Mesendoderm (in vitro differentiated cells): ENCODE measurements around the gene RAB40A.
"Not testable (repeated sequence)": the region's sequence is repeated elsewhere in the genome, so short reads cannot be mapped to it uniquely, and the experiment has no call there.

Source experiments
- DNase-seq: peaks from one replicate; pipeline ENCODE4 v3.0.0; 2013
- H2AK5ac ChIP-seq: 2 replicates; pipeline ENCODE4 v1.6.1; 2013; ENCODE audit warnings: low read length, inconsistent platforms
- H2BK120ac ChIP-seq: 2 replicates; pipeline ENCODE4 v1.6.1; 2013; ENCODE audit warnings: low read depth, mild to moderate bottlenecking, low read length, moderate library complexity, mixed read lengths
- H2BK15ac ChIP-seq: replicated peaks from 2 replicates; pipeline ENCODE4 v1.6.1; 2013; ENCODE audit warnings: low read depth, mild to moderate bottlenecking, moderate library complexity
- H2BK5ac ChIP-seq: 2 replicates; pipeline ENCODE4 v1.6.1; 2013; ENCODE audit warnings: low read length, inconsistent platforms
- H3K18ac ChIP-seq: 2 replicates; pipeline ENCODE4 v1.6.1; 2013; ENCODE audit warnings: mild to moderate bottlenecking, low read length, mixed read lengths
- H3K23ac ChIP-seq: one replicate; pipeline ENCODE4 v1.6.1; 2013; ENCODE audit warnings: low read length
- H3K27ac ChIP-seq: 2 replicates; pipeline ENCODE4 v1.5.1; 2013; ENCODE audit warnings: low read depth, mild to moderate bottlenecking, inconsistent platforms, low read length, moderate library complexity
- H3K27me3 ChIP-seq: 2 replicates; pipeline ENCODE4 v1.6.1; 2013; ENCODE audit warnings: low read length, control low read depth, mild to moderate bottlenecking, inconsistent platforms; ENCODE audit not compliant: insufficient read depth, poor library complexity
- H3K36me3 ChIP-seq: 2 replicates; pipeline ENCODE4 v1.6.1; 2013; ENCODE audit warnings: low read length, inconsistent platforms; ENCODE audit not compliant: control insufficient read depth, insufficient read depth
- H3K4ac ChIP-seq: one replicate; pipeline ENCODE4 v1.6.1; 2013; ENCODE audit warnings: low read depth, mild to moderate bottlenecking, low read length, moderate library complexity
- H3K4me1 ChIP-seq: 2 replicates; pipeline ENCODE4 v1.6.1; 2013; ENCODE audit warnings: low read depth, low read length, inconsistent platforms; ENCODE audit not compliant: control insufficient read depth
- H3K4me2 ChIP-seq: 2 replicates; pipeline ENCODE4 v1.6.1; 2013; ENCODE audit warnings: low read length
- H3K4me3 ChIP-seq: 2 replicates; pipeline ENCODE4 v1.5.1; 2013; ENCODE audit warnings: mild to moderate bottlenecking, low read length
- H3K56ac ChIP-seq: one replicate; pipeline ENCODE4 v1.6.1; 2013; ENCODE audit warnings: low read length
- H3K79me1 ChIP-seq: 2 replicates; pipeline ENCODE4 v1.6.1; 2013; ENCODE audit warnings: low read length, inconsistent platforms
- H3K79me2 ChIP-seq: 2 replicates; pipeline ENCODE4 v1.6.1; 2013; ENCODE audit warnings: mild to moderate bottlenecking, low read length; ENCODE audit not compliant: control insufficient read depth, insufficient read depth
- H3K9ac ChIP-seq: 2 replicates; pipeline ENCODE4 v1.6.1; 2013; ENCODE audit warnings: low read length, inconsistent platforms
- H4K5ac ChIP-seq: one replicate; pipeline ENCODE4 v1.6.1; 2013; ENCODE audit warnings: low read length
- H4K8ac ChIP-seq: one replicate; pipeline ENCODE4 v1.6.1; 2013; ENCODE audit warnings: low read depth, mild to moderate bottlenecking, control low read depth, low read length, moderate library complexity
- WGBS: extraction: QIAGEN DNeasy Blood & Tissue Kit; methylation state at CpG from one replicate; pipeline ENCODE4 v1.1.7; 2013; ENCODE audit warnings: low lambda C conversion rate, missing lambda C conversion rate; ENCODE audit not compliant: insufficient coverage; ENCODE audit errors: extremely low coverage; 5-methylcytosine and 5-hydroxymethylcytosine counted together

The RAB40A gene

GRCh38 chrX:103469977-103470376, 49.3 kb downstream of the RAB40A start:
- H3K36me3 ChIP-seq, H3K4me1 ChIP-seq, H3K27ac ChIP-seq, DNase-seq, H3K4me3 ChIP-seq, H4K8ac ChIP-seq, H3K79me1 ChIP-seq, H3K9ac ChIP-seq, H2BK15ac ChIP-seq, H3K56ac ChIP-seq, H2BK5ac ChIP-seq, H3K18ac ChIP-seq, H3K79me2 ChIP-seq, H2AK5ac ChIP-seq, H3K4me2 ChIP-seq, H2BK120ac ChIP-seq, H3K4ac ChIP-seq, H3K23ac ChIP-seq, H3K27me3 ChIP-seq, H4K5ac ChIP-seq: not testable (repeated sequence)
- WGBS, result no CpG with 5 or more reads among the region's 8 CpGs

- Histone ChIP-seq H2AK5ac (no peak overlapping the region), H2BK120ac (no peak overlapping the region), H3K4me2 (no peak overlapping the region), H3K4ac (no peak overlapping the region), H3K27me3 (no peaks in the 10 kb centered on the region), H3K9ac (no peak overlapping the region), H3K18ac (no peak overlapping the region), H4K8ac (no peak overlapping the region), H3K79me2 (no peaks in the 10 kb centered on the region), H3K4me1 (no peaks in the 10 kb centered on the region), H3K79me1 (no peaks in the 10 kb centered on the region), H3K56ac (no peak overlapping the region), H2BK15ac (no peak overlapping the region), H4K5ac (no peak overlapping the region), H2BK5ac (no peak overlapping the region), H3K4me3 (no peak overlapping the region), H3K23ac (no peak overlapping the region), H3K36me3 (no peaks in the 10 kb centered on the region), H3K27ac (no peak overlapping the region)
- DNase-seq, result no peak
- no CpG with 5 or more reads among the region's 2 CpGs for WGBS
Observed at GRCh38 chrX:103467887-103468286, 51.4 kb downstream of the RAB40A start.

GRCh38 chrX:103467156-103467555, 52.1 kb downstream of the RAB40A start:
- Histone ChIP-seq H4K8ac (no peak overlapping the region), H3K56ac (no peak overlapping the region), H3K4me1 (no peaks in the 10 kb centered on the region), H3K27me3 (no peaks in the 10 kb centered on the region), H3K18ac (no peak overlapping the region), H3K9ac (no peak overlapping the region), H3K79me2 (no peaks in the 10 kb centered on the region), H3K79me1 (no peaks in the 10 kb centered on the region), H2AK5ac (no peak overlapping the region), H3K27ac (no peak overlapping the region), H2BK120ac (no peak overlapping the region), H2BK15ac (no peak overlapping the region), H3K4me3 (no peak overlapping the region), H3K4me2 (no peak overlapping the region), H3K23ac (no peak overlapping the region), H2BK5ac (no peak overlapping the region), H3K36me3 (no peaks in the 10 kb centered on the region), H4K5ac (no peak overlapping the region), H3K4ac (no peak overlapping the region)
- no peak for DNase-seq
- WGBS, result no CpG with 5 or more reads among the region's 2 CpGs

GRCh38 chrX:103464774-103465117, 54.5 kb downstream of the RAB40A start:
- DNase-seq, result peak; percentile 81
- H2BK5ac ChIP-seq, result no peak overlapping the region
- no peak overlapping the region for H2BK15ac ChIP-seq
- no peak overlapping the region for H4K8ac ChIP-seq
- no peaks in the 10 kb centered on the region for H3K4me1 ChIP-seq
- WGBS, result no CpG with 5 or more reads among the region's 3 CpGs
- H4K5ac ChIP-seq, result no peak overlapping the region
- no peak overlapping the region for H3K4me2 ChIP-seq
- H2AK5ac ChIP-seq, result no peak overlapping the region
- no peaks in the 10 kb centered on the region for H3K79me2 ChIP-seq
- no peaks in the 10 kb centered on the region for H3K36me3 ChIP-seq
- H3K23ac ChIP-seq, result no peak overlapping the region
- H3K56ac ChIP-seq, result peak overlapping the region; percentile 70
- no peaks in the 10 kb centered on the region for H3K79me1 ChIP-seq
- no peak overlapping the region for H2BK120ac ChIP-seq
- no peak overlapping the region for H3K4ac ChIP-seq
- H3K18ac ChIP-seq, result no peak overlapping the region
- no peak overlapping the region for H3K4me3 ChIP-seq
- no peaks in the 10 kb centered on the region for H3K27me3 ChIP-seq
- H3K9ac ChIP-seq, result peak overlapping the region; percentile 17
- H3K27ac ChIP-seq, result no peak overlapping the region

GRCh38 chrX:103464072-103464773, 55.1 kb downstream of the RAB40A start:
- Histone ChIP-seq H3K9ac (peak overlapping the region; percentile 17), H4K8ac (no peak overlapping the region), H3K4ac (no peak overlapping the region), H3K79me1 (no peaks in the 10 kb centered on the region), H3K23ac (no peak overlapping the region), H2AK5ac (no peak overlapping the region), H2BK15ac (no peak overlapping the region), H2BK5ac (no peak overlapping the region), H3K4me3 (no peak overlapping the region), H3K27ac (no peak overlapping the region), H3K18ac (no peak overlapping the region), H4K5ac (no peak overlapping the region), H3K36me3 (no peaks in the 10 kb centered on the region), H3K27me3 (no peaks in the 10 kb centered on the region), H3K4me1 (no peaks in the 10 kb centered on the region), H3K79me2 (no peaks in the 10 kb centered on the region), H3K56ac (peak overlapping the region; percentile 70), H2BK120ac (no peak overlapping the region), H3K4me2 (no peak overlapping the region)
- no CpG with 5 or more reads among the region's 8 CpGs for WGBS
- DNase-seq, result peak; percentile 76

GRCh38 chrX:103461156-103461555, 58.1 kb downstream of the RAB40A start:
- Histone ChIP-seq H3K56ac (no peak overlapping the region), H3K4me2 (no peak overlapping the region), H4K8ac (no peak overlapping the region), H4K5ac (no peak overlapping the region), H3K9ac (no peak overlapping the region), H3K27me3 (no peaks in the 10 kb centered on the region), H3K23ac (no peak overlapping the region), H2AK5ac (no peak overlapping the region), H2BK5ac (no peak overlapping the region), H3K4ac (no peak overlapping the region), H2BK120ac (no peak overlapping the region), H3K27ac (no peak overlapping the region), H3K36me3 (no peaks in the 10 kb centered on the region), H2BK15ac (no peak overlapping the region), H3K18ac (no peak overlapping the region), H3K4me3 (no peak overlapping the region), H3K4me1 (no peaks in the 10 kb centered on the region), H3K79me1 (no peaks in the 10 kb centered on the region), H3K79me2 (no peaks in the 10 kb centered on the region)
- WGBS, result no CpG with 5 or more reads among the region's 1 CpG
- DNase-seq, result no peak
